K562 (cell line): ENCODE results near the gene TMEM205. TPM values are rescaled to one million over a fixed set of nuclear protein-coding genes. Genes with fewer than 3 reads are reported as not detected.

Experiments
- BCL6 ChIP-seq: fragments of 250-450 bp; sonication (Bioruptor Pico); IDR thresholded peaks from 2 replicates; pipeline ENCODE4 v1.4.0; 2020
- HMBOX1 ChIP-seq: sonication (generic); IDR thresholded peaks from 2 replicates; pipeline ENCODE4 v1.6.1; 2016
- HNRNPL ChIP-seq: fragments of 200-400 bp; formaldehyde crosslinking; IDR thresholded peaks from 2 replicates; pipeline ENCODE4 v1.6.1; 2017; ENCODE audit warnings: low read depth, mild to moderate bottlenecking, low read length
- KDM5B ChIP-seq: fragments of 200-600 bp; sonication (generic); IDR thresholded peaks from 2 replicates; pipeline ENCODE4 v1.6.1; 2012; ENCODE audit warnings: low read depth, mild to moderate bottlenecking, moderate library complexity, low read length, control low read depth, inconsistent platforms; ENCODE audit not compliant: insufficient replicate concordance
- NCOA4 ChIP-seq: fragments of 450-650 bp; IDR thresholded peaks from 2 replicates; pipeline ENCODE4 v1.6.1; 2018; ENCODE audit warnings: mild to moderate bottlenecking; ENCODE audit not compliant: partially characterized antibody
- SP2 ChIP-seq: IDR thresholded peaks from 2 replicates; pipeline ENCODE4 v1.6.1; 2011; ENCODE audit warnings: mild to moderate bottlenecking, low read depth, low read length, moderate library complexity; ENCODE audit not compliant: poor library complexity, severe bottlenecking; ENCODE audit errors: extremely low read depth
- TBL1XR1 ChIP-seq, 2 experiments: IDR thresholded peaks; 2 replicates each; pipeline ENCODE4 v1.6.1; 2012; ENCODE audit warnings: improper control_type of control experiment in 2 of 2, low read length in 2 of 2, mild to moderate bottlenecking in 1 of 2
- TEAD2 ChIP-seq: fragments of 450-650 bp; IDR thresholded peaks from 2 replicates; pipeline ENCODE4 v1.6.1; 2016; ENCODE audit warnings: missing genetic modification characterization, control low read depth, missing compliant biosample characterization
- ZC3H4 ChIP-seq: sonication (generic); formaldehyde crosslinking; IDR thresholded peaks from 2 replicates; pipeline ENCODE4 v1.9.0; 2021; ENCODE audit warnings: missing genetic modification reagents, borderline replicate concordance
- ZFP30 ChIP-seq: fragments of 250-450 bp; sonication (Bioruptor Pico); IDR thresholded peaks from 2 replicates; pipeline ENCODE4 v1.8.0; 2022; ENCODE audit warnings: moderate library complexity, mild to moderate bottlenecking, inconsistent platforms, borderline replicate concordance
- ZNF224 ChIP-seq: sonication (generic); formaldehyde crosslinking; IDR thresholded peaks from 2 replicates; pipeline ENCODE4 v1.8.0; 2022; ENCODE audit warnings: mild to moderate bottlenecking, missing genetic modification reagents
- ZNF239 ChIP-seq: fragments of 250-450 bp; sonication (Bioruptor Pico); IDR thresholded peaks from 2 replicates; pipeline ENCODE4 v1.4.0; 2020; ENCODE audit warnings: mild to moderate bottlenecking
- ZNF436 ChIP-seq: fragments of 250-450, 450-650 bp; sonication (Bioruptor Pico); formaldehyde crosslinking; IDR thresholded peaks from 2 replicates; pipeline ENCODE4 v1.7.0; 2020; ENCODE audit warnings: mild to moderate bottlenecking
- ZNF561 ChIP-seq: fragments of 450-650 bp; formaldehyde crosslinking; conservative IDR thresholded peaks from 2 replicates; pipeline ENCODE4 v1.4.0; 2020; ENCODE audit warnings: mild to moderate bottlenecking, moderate library complexity
- ZNF589 ChIP-seq: fragments of 200-800 bp; sonication (Bioruptor generic); IDR thresholded peaks from 2 replicates; pipeline ENCODE4 v1.6.1; 2016; ENCODE audit warnings: low read depth, missing genetic modification characterization, missing compliant biosample characterization
- polyA plus RNA-seq, 8 experiments: library from polyadenylated mRNA; depleted of rRNA in 4 of 8; stranded (reverse) in 5 of 8; unstranded in 3 of 8; fragments of >200 nt; fragmentation: Nextera tagmentation in 2 of 8; fragmentation: Illumina TruSeq in 1 of 8; extraction: Ambion mirVana in 2 of 8; extraction: Trizol in 1 of 8; gene quantifications; 2 replicates each; pipeline versions ENCODE4 v1.2.1 to v1.2.3, GENCODE V29; 2011 to 2014; ENCODE audit warnings: inconsistent platforms in 1 of 8, missing spikeins in 1 of 8
- total RNA-seq, 7 experiments: library from RNA; depleted of rRNA in 6 of 7; stranded (reverse); fragments of >200 nt in 6 of 7; fragmentation: Illumina TruSeq in 2 of 7; extraction: Trizol in 2 of 7; gene quantifications; 2 replicates each; pipeline versions ENCODE4 v1.2.1 to v1.2.3, GENCODE V29; 2011 to 2021; ENCODE audit warnings: low replicate concordance in 1 of 7
- TF ChIP-seq, protein P1 (sequence below): fragments of 450-650 bp; IDR thresholded peaks from 2 replicates; pipeline ENCODE4 v1.6.1; 2016; ENCODE audit warnings: mild to moderate bottlenecking, moderate library complexity

Gene TMEM205
- total and polyA plus RNA-seq, 9 of the 15 experiments (the other 6 are each of a cell fraction or from before 2014, with no cell fraction given), result 21.3 to 81.5 (median 44.1) TPM

DNA sequence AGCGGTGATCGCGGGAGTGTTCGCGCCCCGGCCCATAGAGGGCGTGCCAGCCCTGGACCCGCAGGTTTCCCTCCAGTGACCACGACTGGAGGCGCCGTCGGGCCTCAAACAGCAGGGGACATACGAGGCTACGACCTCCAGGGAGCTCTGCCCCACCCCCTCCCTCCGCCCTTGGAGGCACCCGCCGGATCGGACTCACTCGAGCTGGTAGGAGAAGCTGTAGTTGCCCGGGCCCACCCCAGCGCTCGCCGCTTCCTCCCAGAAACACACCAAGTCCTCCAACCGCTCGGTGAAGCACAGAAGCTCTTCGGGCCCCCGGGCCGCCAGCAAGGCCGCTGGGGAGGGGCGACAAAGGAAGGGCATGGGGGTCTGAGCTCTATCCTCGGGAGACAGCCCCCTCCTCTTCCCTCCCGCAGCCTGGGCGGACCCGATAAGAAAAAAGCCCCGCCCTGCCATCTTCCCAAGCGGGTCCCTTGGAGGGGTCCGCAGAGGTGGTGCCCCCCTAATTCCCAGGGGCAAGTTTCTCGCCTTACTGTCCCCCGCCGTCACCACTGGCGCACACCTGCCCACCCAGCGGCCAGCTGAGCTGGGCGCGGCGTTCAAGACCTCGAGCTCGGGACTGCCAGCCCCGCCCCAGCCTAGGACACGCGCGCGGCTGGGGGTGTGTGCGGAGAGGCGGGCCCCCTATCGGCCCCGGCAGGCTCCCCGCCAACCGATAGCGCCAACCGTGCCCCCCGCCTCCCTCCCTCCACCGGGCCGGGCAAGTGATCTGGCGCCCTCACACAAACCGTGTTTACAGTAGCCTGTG is 37.0 kb upstream of the TMEM205 start (continued):
- TF ChIP-seq KDM5B (peak; percentile 37), ZNF436 (CRISPR knock-in tag) (no peak), ZFP30 (CRISPR knock-in tag) (no peak), ZNF239 (no peak), NCOA4 (no peak), TBL1XR1 (IDR thresholded peaks at IDR 0.05; ENCODE audit: low read length in 2 of 2) (peak; percentile 33 to 77; a peak in 3 of 4 replicates), ZNF561 (CRISPR knock-in tag) (no peak), BCL6 (CRISPR knock-in tag) (no peak), HNRNPL (peak; percentile 87), ZNF589 (CRISPR knock-in tag) (no peak), ZNF224 (CRISPR knock-in tag) (no peak), HMBOX1 (no peak), ZC3H4 (CRISPR knock-in tag) (no peak), SP2 (no peak), TEAD2 (tag) (no peak)
- TF ChIP-seq, protein P1, sequence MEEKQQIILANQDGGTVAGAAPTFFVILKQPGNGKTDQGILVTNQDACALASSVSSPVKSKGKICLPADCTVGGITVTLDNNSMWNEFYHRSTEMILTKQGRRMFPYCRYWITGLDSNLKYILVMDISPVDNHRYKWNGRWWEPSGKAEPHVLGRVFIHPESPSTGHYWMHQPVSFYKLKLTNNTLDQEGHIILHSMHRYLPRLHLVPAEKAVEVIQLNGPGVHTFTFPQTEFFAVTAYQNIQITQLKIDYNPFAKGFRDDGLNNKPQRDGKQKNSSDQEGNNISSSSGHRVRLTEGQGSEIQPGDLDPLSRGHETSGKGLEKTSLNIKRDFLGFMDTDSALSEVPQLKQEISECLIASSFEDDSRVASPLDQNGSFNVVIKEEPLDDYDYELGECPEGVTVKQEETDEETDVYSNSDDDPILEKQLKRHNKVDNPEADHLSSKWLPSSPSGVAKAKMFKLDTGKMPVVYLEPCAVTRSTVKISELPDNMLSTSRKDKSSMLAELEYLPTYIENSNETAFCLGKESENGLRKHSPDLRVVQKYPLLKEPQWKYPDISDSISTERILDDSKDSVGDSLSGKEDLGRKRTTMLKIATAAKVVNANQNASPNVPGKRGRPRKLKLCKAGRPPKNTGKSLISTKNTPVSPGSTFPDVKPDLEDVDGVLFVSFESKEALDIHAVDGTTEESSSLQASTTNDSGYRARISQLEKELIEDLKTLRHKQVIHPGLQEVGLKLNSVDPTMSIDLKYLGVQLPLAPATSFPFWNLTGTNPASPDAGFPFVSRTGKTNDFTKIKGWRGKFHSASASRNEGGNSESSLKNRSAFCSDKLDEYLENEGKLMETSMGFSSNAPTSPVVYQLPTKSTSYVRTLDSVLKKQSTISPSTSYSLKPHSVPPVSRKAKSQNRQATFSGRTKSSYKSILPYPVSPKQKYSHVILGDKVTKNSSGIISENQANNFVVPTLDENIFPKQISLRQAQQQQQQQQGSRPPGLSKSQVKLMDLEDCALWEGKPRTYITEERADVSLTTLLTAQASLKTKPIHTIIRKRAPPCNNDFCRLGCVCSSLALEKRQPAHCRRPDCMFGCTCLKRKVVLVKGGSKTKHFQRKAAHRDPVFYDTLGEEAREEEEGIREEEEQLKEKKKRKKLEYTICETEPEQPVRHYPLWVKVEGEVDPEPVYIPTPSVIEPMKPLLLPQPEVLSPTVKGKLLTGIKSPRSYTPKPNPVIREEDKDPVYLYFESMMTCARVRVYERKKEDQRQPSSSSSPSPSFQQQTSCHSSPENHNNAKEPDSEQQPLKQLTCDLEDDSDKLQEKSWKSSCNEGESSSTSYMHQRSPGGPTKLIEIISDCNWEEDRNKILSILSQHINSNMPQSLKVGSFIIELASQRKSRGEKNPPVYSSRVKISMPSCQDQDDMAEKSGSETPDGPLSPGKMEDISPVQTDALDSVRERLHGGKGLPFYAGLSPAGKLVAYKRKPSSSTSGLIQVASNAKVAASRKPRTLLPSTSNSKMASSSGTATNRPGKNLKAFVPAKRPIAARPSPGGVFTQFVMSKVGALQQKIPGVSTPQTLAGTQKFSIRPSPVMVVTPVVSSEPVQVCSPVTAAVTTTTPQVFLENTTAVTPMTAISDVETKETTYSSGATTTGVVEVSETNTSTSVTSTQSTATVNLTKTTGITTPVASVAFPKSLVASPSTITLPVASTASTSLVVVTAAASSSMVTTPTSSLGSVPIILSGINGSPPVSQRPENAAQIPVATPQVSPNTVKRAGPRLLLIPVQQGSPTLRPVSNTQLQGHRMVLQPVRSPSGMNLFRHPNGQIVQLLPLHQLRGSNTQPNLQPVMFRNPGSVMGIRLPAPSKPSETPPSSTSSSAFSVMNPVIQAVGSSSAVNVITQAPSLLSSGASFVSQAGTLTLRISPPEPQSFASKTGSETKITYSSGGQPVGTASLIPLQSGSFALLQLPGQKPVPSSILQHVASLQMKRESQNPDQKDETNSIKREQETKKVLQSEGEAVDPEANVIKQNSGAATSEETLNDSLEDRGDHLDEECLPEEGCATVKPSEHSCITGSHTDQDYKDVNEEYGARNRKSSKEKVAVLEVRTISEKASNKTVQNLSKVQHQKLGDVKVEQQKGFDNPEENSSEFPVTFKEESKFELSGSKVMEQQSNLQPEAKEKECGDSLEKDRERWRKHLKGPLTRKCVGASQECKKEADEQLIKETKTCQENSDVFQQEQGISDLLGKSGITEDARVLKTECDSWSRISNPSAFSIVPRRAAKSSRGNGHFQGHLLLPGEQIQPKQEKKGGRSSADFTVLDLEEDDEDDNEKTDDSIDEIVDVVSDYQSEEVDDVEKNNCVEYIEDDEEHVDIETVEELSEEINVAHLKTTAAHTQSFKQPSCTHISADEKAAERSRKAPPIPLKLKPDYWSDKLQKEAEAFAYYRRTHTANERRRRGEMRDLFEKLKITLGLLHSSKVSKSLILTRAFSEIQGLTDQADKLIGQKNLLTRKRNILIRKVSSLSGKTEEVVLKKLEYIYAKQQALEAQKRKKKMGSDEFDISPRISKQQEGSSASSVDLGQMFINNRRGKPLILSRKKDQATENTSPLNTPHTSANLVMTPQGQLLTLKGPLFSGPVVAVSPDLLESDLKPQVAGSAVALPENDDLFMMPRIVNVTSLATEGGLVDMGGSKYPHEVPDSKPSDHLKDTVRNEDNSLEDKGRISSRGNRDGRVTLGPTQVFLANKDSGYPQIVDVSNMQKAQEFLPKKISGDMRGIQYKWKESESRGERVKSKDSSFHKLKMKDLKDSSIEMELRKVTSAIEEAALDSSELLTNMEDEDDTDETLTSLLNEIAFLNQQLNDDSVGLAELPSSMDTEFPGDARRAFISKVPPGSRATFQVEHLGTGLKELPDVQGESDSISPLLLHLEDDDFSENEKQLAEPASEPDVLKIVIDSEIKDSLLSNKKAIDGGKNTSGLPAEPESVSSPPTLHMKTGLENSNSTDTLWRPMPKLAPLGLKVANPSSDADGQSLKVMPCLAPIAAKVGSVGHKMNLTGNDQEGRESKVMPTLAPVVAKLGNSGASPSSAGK, result peak; percentile 78
